Activated T-cell treated with anti-CD3 and anti-CD28 coated beads, Interleukin-2, amount 50 U/mL, for 72 hours (primary cell): ENCODE measurements around the gene MFAP3. TPM values are rescaled to one million over a fixed set of nuclear protein-coding genes. Genes with fewer than 3 reads are reported as not detected.

Experiments
- ATAC-seq, 2 donors: fragments of 150-1000 bp; cut with Tn5 transposase; replicated peaks in 1 of 2; 2 replicates each; pipeline ENCODE4 v1.10.0; 2021; ENCODE audit warnings: moderate library complexity in 2 of 2, mild to moderate bottlenecking in 1 of 2
- DNase-seq, 2 donors: peaks; one replicate each; pipeline ENCODE4 v3.0.0; 2021 to 2022; ENCODE audit warnings: mixed read lengths in 1 of 2
- H3K27ac Mint-ChIP-seq: one replicate; pipeline ENCODE4 v1.8.0; 2022; ENCODE audit warnings: mild to moderate bottlenecking, moderate library complexity, mixed read lengths
- H3K27me3 Mint-ChIP-seq: one replicate; pipeline ENCODE4 v1.8.0; 2022; ENCODE audit warnings: low read depth, mixed read lengths
- H3K36me3 Mint-ChIP-seq, 2 donors: one replicate each; pipeline ENCODE4 v1.8.0; 2022; ENCODE audit warnings: mixed read lengths in 2 of 2, mild to moderate bottlenecking in 1 of 2; ENCODE audit not compliant: insufficient read depth in 2 of 2
- H3K4me1 Mint-ChIP-seq: one replicate; pipeline ENCODE4 v1.8.0; 2022; ENCODE audit warnings: low read depth, mixed read lengths
- H3K4me3 Mint-ChIP-seq, 2 donors: one replicate each; pipeline ENCODE4 v1.8.0; 2022; ENCODE audit warnings: mild to moderate bottlenecking in 2 of 2, mixed read lengths in 2 of 2, moderate library complexity in 2 of 2
- H3K9me3 Mint-ChIP-seq, 2 donors: one replicate each; pipeline ENCODE4 v1.8.0; 2022; ENCODE audit warnings: mixed read lengths in 2 of 2
- total RNA-seq, 2 donors: library from RNA; stranded (reverse); gene quantifications; one replicate each; pipeline ENCODE4 v1.2.3, GENCODE V29; 2022

Gene MFAP3
- total RNA-seq, 2 donors from 2014 or later = 20.9 to 21.8 TPM

- H3K9me3 Mint-ChIP-seq = no peaks in the 10 kb centered on the region
- H3K27me3 Mint-ChIP-seq = no peaks in the 10 kb centered on the region
- no peak for ATAC-seq
- DNase-seq = no peak
- H3K4me3 Mint-ChIP-seq = no peak overlapping the region
- H3K4me1 Mint-ChIP-seq = peaks cover 3% of the 10 kb centered on the region
- peaks cover 2% of the 10 kb centered on the region in 2 donors for H3K36me3 Mint-ChIP-seq
- no peak overlapping the region for H3K27ac Mint-ChIP-seq
Observed at GRCh38 chr5:154031937-154032489, 6.8 kb upstream of the MFAP3 start.

- ATAC-seq (no peak), DNase-seq (no peak)
- peaks cover 18% of the 10 kb centered on the region for H3K4me1 Mint-ChIP-seq
- H3K27ac Mint-ChIP-seq = no peak overlapping the region
- no peak overlapping the region for H3K4me3 Mint-ChIP-seq
- H3K36me3 Mint-ChIP-seq = peaks cover 6 to 10% of the 10 kb centered on the region in 2 donors
- no peaks in the 10 kb centered on the region for H3K9me3 Mint-ChIP-seq
- no peaks in the 10 kb centered on the region for H3K27me3 Mint-ChIP-seq
Observed at GRCh38 chr5:154034944-154035343, 3.8 kb upstream of the MFAP3 start.

GRCh38 chr5:154038261-154038706 is 483 bp upstream of the MFAP3 start:
- Mint-ChIP-seq H3K36me3 (peaks cover 6 to 8% of the 10 kb centered on the region in 2 donors), H3K4me3 (peak overlapping the region; percentile 92 to 96), H3K27me3 (no peaks in the 10 kb centered on the region), H3K4me1 (peaks cover 29% of the 10 kb centered on the region), H3K27ac (peak overlapping the region; percentile 98), H3K9me3 (no peaks in the 10 kb centered on the region)
- ATAC-seq (peak; percentile 48 to 63), DNase-seq (no peak)

- DNase-seq = no peak
- H3K27ac Mint-ChIP-seq = peak overlapping the region; percentile 98
- ATAC-seq = no peak
- H3K4me3 Mint-ChIP-seq = peak overlapping the region; percentile 92 to 96
- H3K36me3 Mint-ChIP-seq = peaks cover 6 to 8% of the 10 kb centered on the region in 2 donors
- H3K9me3 Mint-ChIP-seq = no peaks in the 10 kb centered on the region
- peaks cover 38% of the 10 kb centered on the region for H3K4me1 Mint-ChIP-seq
- H3K27me3 Mint-ChIP-seq = no peaks in the 10 kb centered on the region
Observed at GRCh38 chr5:154039458-154039829, 677 bp downstream of the MFAP3 start.

GRCh38 chr5:154042766-154043165 is 4.0 kb downstream of the MFAP3 start:
- no peak overlapping the region for H3K4me3 Mint-ChIP-seq
- H3K27me3 Mint-ChIP-seq = no peaks in the 10 kb centered on the region
- peaks cover 55% of the 10 kb centered on the region for H3K4me1 Mint-ChIP-seq
- peaks cover 6 to 8% of the 10 kb centered on the region in 2 donors for H3K36me3 Mint-ChIP-seq
- no peaks in the 10 kb centered on the region for H3K9me3 Mint-ChIP-seq
- ATAC-seq = no peak
- DNase-seq = no peak
- H3K27ac Mint-ChIP-seq = no peak overlapping the region

GRCh38 chr5:154044099-154044498 is 5.3 kb downstream of the MFAP3 start:
- Mint-ChIP-seq H3K9me3 (no peaks in the 10 kb centered on the region), H3K27ac (no peak overlapping the region), H3K4me3 (no peak overlapping the region), H3K4me1 (peaks cover 62% of the 10 kb centered on the region), H3K36me3 (peaks cover 1 to 2% of the 10 kb centered on the region in 2 donors), H3K27me3 (no peaks in the 10 kb centered on the region)
- ATAC-seq (no peak), DNase-seq (no peak)

GRCh38 chr5:154044581-154044980 is 5.8 kb downstream of the MFAP3 start:
- no peak overlapping the region for H3K4me3 Mint-ChIP-seq
- H3K4me1 Mint-ChIP-seq = peaks cover 58% of the 10 kb centered on the region
- no peak overlapping the region for H3K27ac Mint-ChIP-seq
- DNase-seq (no peak), ATAC-seq (peak in 1 of 2 donors; percentile 41)
- H3K27me3 Mint-ChIP-seq = no peaks in the 10 kb centered on the region
- no peaks in the 10 kb centered on the region for H3K9me3 Mint-ChIP-seq
- peaks cover 0 to 1% of the 10 kb centered on the region in 2 donors for H3K36me3 Mint-ChIP-seq

GRCh38 chr5:154046486-154046885 is 7.7 kb downstream of the MFAP3 start:
- no peak for ATAC-seq
- Mint-ChIP-seq H3K27me3 (no peaks in the 10 kb centered on the region), H3K36me3 (peaks cover 4 to 12% of the 10 kb centered on the region in 2 donors), H3K27ac (no peak overlapping the region), H3K9me3 (no peaks in the 10 kb centered on the region), H3K4me3 (no peak overlapping the region), H3K4me1 (peaks cover 49% of the 10 kb centered on the region)
- no peak for DNase-seq

GRCh38 chr5:154047324-154047723 is 8.6 kb downstream of the MFAP3 start:
- H3K9me3 Mint-ChIP-seq = no peaks in the 10 kb centered on the region
- peaks cover 46% of the 10 kb centered on the region for H3K4me1 Mint-ChIP-seq
- H3K36me3 Mint-ChIP-seq = peaks cover 4 to 12% of the 10 kb centered on the region in 2 donors
- H3K4me3 Mint-ChIP-seq = peak overlapping the region in 1 of 2 donors; percentile 62
- ATAC-seq (peak in 1 of 2 donors; percentile 47), DNase-seq (no peak)
- H3K27me3 Mint-ChIP-seq = no peaks in the 10 kb centered on the region
- H3K27ac Mint-ChIP-seq = peak overlapping the region; percentile 85

- Mint-ChIP-seq H3K4me3 (no peak overlapping the region), H3K4me1 (peaks cover 37% of the 10 kb centered on the region), H3K27ac (no peak overlapping the region), H3K27me3 (no peaks in the 10 kb centered on the region), H3K9me3 (no peaks in the 10 kb centered on the region), H3K36me3 (peaks cover 7 to 18% of the 10 kb centered on the region in 2 donors)
- DNase-seq = no peak
- ATAC-seq = no peak
Observed at GRCh38 chr5:154049636-154050035, 10.9 kb downstream of the MFAP3 start.

- peak in 1 of 2 donors; percentile 55 for ATAC-seq
- Mint-ChIP-seq H3K36me3 (peaks cover 7 to 20% of the 10 kb centered on the region in 2 donors), H3K4me3 (no peak overlapping the region), H3K9me3 (no peaks in the 10 kb centered on the region), H3K4me1 (peaks cover 16% of the 10 kb centered on the region), H3K27ac (no peak overlapping the region), H3K27me3 (no peaks in the 10 kb centered on the region)
- DNase-seq = no peak
Observed at GRCh38 chr5:154053468-154053867, 14.7 kb downstream of the MFAP3 start.

GRCh38 chr5:154055201-154055600 is 16.4 kb downstream of the MFAP3 start:
- Mint-ChIP-seq H3K9me3 (no peaks in the 10 kb centered on the region), H3K4me1 (peaks cover 11% of the 10 kb centered on the region), H3K27me3 (no peaks in the 10 kb centered on the region), H3K36me3 (peaks cover 5 to 15% of the 10 kb centered on the region in 2 donors), H3K4me3 (no peak overlapping the region), H3K27ac (no peak overlapping the region)
- ATAC-seq (no peak), DNase-seq (no peak)

GRCh38 chr5:154058055-154059038 is 19.6 kb downstream of the MFAP3 start:
- Mint-ChIP-seq H3K27me3 (no peaks in the 10 kb centered on the region), H3K27ac (no peak overlapping the region), H3K4me1 (peaks cover 11% of the 10 kb centered on the region), H3K36me3 (peaks cover 0 to 5% of the 10 kb centered on the region in 2 donors), H3K4me3 (no peak overlapping the region), H3K9me3 (no peaks in the 10 kb centered on the region)
- DNase-seq (no peak), ATAC-seq (no peak)
